Spinal cord (tissue), 10 donors: Measurements from ENCODE around the gene H3-3A. TPM values are rescaled to one million over a fixed set of nuclear protein-coding genes. Genes with fewer than 3 reads are reported as not detected.
A peak's percentile ranks its signal among the peaks of the same experiment; 100 is the strongest.

Experiments
- DNase-seq, 6 donors: peaks; one replicate each; pipeline versions ENCODE4 v3.0.0 to v3.0.0-alpha.2; 2013 to 2015; ENCODE audit warnings: low spot score in 6 of 6, low read depth in 4 of 6
- H3K27ac ChIP-seq: one replicate; pipeline ENCODE4 v1.5.1; 2013; ENCODE audit warnings: low read depth, low read length, control low read depth
- H3K27me3 ChIP-seq: one replicate; pipeline ENCODE4 v1.6.1; 2013; ENCODE audit warnings: low read length; ENCODE audit not compliant: control insufficient read depth, insufficient read depth
- H3K36me3 ChIP-seq: one replicate; pipeline ENCODE4 v1.6.1; 2013; ENCODE audit warnings: low read length; ENCODE audit not compliant: control insufficient read depth, insufficient read depth
- H3K4me1 ChIP-seq: one replicate; pipeline ENCODE4 v1.6.1; 2013; ENCODE audit warnings: low read length; ENCODE audit not compliant: control insufficient read depth, insufficient read depth
- H3K4me3 ChIP-seq: one replicate; pipeline ENCODE4 v1.5.1; 2013; ENCODE audit warnings: low read depth, low read length, control low read depth
- H3K9me3 ChIP-seq: one replicate; pipeline ENCODE4 v1.6.1; 2013; ENCODE audit warnings: low read length; ENCODE audit not compliant: control insufficient read depth, insufficient read depth
- WGBS: methylation state at CpG from one replicate; pipeline ENCODE4 v1.1.5; 2013; ENCODE audit warnings: missing lambda C conversion rate; ENCODE audit not compliant: insufficient coverage; 5-methylcytosine and 5-hydroxymethylcytosine counted together
- long read RNA-seq, 4 donors: transcript quantifications; one replicate each; lab custom pipeline, GENCODE V29; 2026
- polyA plus RNA-seq, 2 donors: library from polyadenylated mRNA; unstranded; fragments of 120-200 nt; gene quantifications; one replicate each; pipeline ENCODE4 v1.2.1, GENCODE V29; 2013; ENCODE audit not compliant: insufficient read length in 2 of 2
- total RNA-seq, 2 donors: library from RNA; depleted of rRNA in 1 of 2; stranded (reverse); fragments of 120-200 nt in 1 of 2; fragments of >200 nt in 1 of 2; gene quantifications; one replicate each; pipeline versions ENCODE4 v1.2.3 to v1.2.4, GENCODE V29; 2013 to 2014
- donor health status: healthy.

The H3-3A gene
- total RNA-seq = 100 to 1,000 TPM; 314 to 497 TPM
- 100 to 1,000 TPM; 779 to 959 TPM for polyA plus RNA-seq
- long read RNA-seq, donor 1, transcript H3F3A-203 (4 exons, 1,088 nt) = major isoform, 432 of 630 reads
- long read RNA-seq, donor 1, transcript H3F3A-201 (3 exons, 1,308 nt) = minor isoform, 32 of 630 reads
- long read RNA-seq, donor 1, transcript H3F3A-202 (3 exons, 1,863 nt) = minor isoform, 15 of 630 reads
- long read RNA-seq, donor 1, partial matches to known transcripts = 139 of 630 reads
- long read RNA-seq, donor 1, other reads (novel, unspliced or antisense) = 10 of 630 reads
- long read RNA-seq, donor 2, transcript H3F3A-202 (3 exons, 1,863 nt) = minor isoform, 11 of 583 reads
- long read RNA-seq, donor 2, transcript H3F3A-203 (4 exons, 1,088 nt) = major isoform, 305 of 583 reads
- long read RNA-seq, donor 2, transcript H3F3A-201 (3 exons, 1,308 nt) = minor isoform, 22 of 583 reads
- long read RNA-seq, donor 2, partial matches to known transcripts = 242 of 583 reads
- long read RNA-seq, donor 2, other reads (novel, unspliced or antisense) = 0 of 583 reads
- long read RNA-seq, donor 3, transcript H3F3A-202 (3 exons, 1,863 nt) = minor isoform, 10 of 708 reads
- long read RNA-seq, donor 3, transcript H3F3A-201 (3 exons, 1,308 nt) = minor isoform, 27 of 708 reads
- long read RNA-seq, donor 3, transcript H3F3A-203 (4 exons, 1,088 nt) = major isoform, 374 of 708 reads
- long read RNA-seq, donor 3, partial matches to known transcripts = 280 of 708 reads
- long read RNA-seq, donor 3, other reads (novel, unspliced or antisense) = 15 of 708 reads
- long read RNA-seq, donor 4, transcript H3F3A-201 (3 exons, 1,308 nt) = minor isoform, 122 of 1,892 reads
- long read RNA-seq, donor 4, transcript H3F3A-203 (4 exons, 1,088 nt) = major isoform, 1,152 of 1,892 reads
- long read RNA-seq, donor 4, transcript H3F3A-202 (3 exons, 1,863 nt) = minor isoform, 18 of 1,892 reads
- long read RNA-seq, donor 4, partial matches to known transcripts = 547 of 1,892 reads
- long read RNA-seq, donor 4, other reads (novel, unspliced or antisense) = 52 of 1,892 reads

DNA sequence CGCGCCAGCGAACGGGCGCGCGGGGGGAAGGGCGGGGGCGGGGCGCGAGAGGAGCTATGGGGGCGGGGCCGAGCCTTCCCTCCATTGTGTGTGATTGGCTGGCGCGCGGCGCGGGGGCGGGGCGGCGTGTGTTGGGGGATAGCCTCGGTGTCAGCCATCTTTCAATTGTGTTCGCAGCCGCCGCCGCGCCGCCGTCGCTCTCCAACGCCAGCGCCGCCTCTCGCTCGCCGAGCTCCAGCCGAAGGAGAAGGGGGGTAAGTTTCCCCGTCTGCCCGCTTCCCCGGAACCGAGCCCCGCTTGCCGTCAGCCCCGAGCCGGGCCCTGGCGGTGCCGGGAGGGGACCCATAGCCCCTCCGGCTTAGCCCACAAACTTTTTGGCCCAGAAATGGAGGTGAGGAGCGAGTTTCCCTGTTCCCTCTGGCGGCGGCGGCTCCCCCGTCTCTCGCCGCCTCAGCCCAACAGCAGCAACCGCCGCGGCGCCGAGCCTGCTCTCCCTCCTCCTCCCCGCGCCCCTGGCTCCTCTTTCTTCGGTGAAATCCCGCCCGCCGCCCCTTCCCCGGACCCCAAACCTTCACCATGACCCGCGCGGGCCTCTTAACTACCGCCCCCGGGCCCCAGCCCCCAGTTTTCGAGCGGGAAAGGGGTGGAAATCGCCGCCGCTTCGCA is at the start of gene H3-3A:
Gene H3-3A, plus strand, starts transcription at position 159 of the 666 bp plus-strand sequence. CDS start 1,636 bp downstream, outside the sequence.
- Histone ChIP-seq H3K4me1 (peaks cover 5% of the 10 kb centered on the region), H3K9me3 (no peaks in the 10 kb centered on the region), H3K27ac (peak within 1 kb of the TSS; percentile 100), H3K4me3 (peak within 1 kb of the TSS; percentile 97), H3K36me3 (peaks cover 12% of the 10 kb centered on the region), H3K27me3 (no peaks in the 10 kb centered on the region)
- peak; percentile 65 to 99 (median 93) for DNase-seq
- 0% methylated on average over 69 of the region's 78 CpGs for WGBS

DNA sequence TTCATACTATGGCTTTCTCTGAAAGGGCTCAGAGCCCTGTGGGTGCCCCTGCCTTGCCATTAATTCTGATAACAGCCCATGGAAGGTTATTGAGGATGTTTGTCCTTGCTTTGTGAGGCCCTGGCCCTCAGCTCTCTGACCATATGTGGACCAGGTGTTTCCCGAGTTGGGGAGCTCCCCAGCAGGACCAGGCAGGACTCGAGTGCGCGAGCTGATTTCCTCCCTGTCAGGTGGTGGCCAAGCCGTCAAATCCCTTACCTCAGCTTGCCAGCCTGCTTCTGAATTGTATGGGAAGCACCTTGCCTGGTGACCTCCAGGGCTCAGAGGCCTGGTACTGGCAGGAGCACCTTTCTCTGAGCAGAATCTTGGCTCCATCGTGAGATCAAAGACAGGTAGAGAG is 45.4 kb upstream of the H3-3A start:
- Histone ChIP-seq H3K4me1 (no peaks in the 10 kb centered on the region), H3K36me3 (no peaks in the 10 kb centered on the region), H3K27ac (no peak overlapping the region), H3K9me3 (no peaks in the 10 kb centered on the region), H3K4me3 (no peak overlapping the region), H3K27me3 (no peaks in the 10 kb centered on the region)
- WGBS = 70% methylated on average over 6 of the region's 6 CpGs
- no peak for DNase-seq

DNA sequence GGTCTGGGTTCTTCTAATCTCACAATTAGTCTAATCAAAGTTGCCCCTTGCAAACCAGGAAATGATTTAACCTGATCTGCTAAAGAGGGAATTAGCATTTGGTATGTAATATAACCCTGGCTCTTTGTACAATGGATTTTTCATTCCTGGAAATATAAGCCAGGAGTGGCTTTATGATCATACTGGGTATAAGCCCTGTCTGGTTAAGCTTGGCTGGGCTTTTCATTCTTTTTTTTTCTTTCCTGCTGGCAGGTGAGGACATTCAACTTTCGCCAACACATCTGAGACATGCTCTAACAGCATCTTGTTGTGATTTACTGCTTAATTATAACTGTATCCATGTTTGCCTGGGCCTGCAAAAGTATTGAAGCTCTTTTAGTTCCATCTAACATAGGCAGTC is 42.9 kb upstream of the H3-3A start:
- WGBS = no CpG with 5 or more reads among the region's 1 CpG
- Histone ChIP-seq H3K4me1 (no peaks in the 10 kb centered on the region), H3K27ac (no peak overlapping the region), H3K36me3 (no peaks in the 10 kb centered on the region), H3K27me3 (no peaks in the 10 kb centered on the region), H3K9me3 (no peaks in the 10 kb centered on the region), H3K4me3 (no peak overlapping the region)
- peak in 1 of 6 donors; percentile 55 for DNase-seq

DNA sequence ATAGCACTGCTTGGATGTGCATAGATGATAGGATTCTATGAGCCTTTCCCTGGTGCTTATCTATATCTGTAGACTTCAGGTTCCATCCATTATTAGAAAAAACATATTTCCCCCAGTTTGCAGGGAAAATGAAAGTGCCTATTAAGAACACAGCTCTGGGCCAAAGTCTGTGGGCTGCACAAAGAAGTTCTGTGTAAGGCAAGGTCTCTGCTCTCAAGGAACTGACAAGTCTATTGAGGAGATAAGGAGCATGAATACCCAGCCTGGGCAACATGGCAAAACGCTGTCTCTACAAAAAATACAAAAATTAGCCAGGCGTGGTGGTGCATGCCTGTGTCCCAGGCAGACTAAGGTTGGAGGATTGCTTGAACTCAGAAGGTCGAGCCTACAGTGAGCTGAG is 41.1 kb upstream of the H3-3A start:
- Histone ChIP-seq H3K4me1 (no peaks in the 10 kb centered on the region), H3K27me3 (no peaks in the 10 kb centered on the region), H3K36me3 (no peaks in the 10 kb centered on the region), H3K27ac (no peak overlapping the region), H3K9me3 (no peaks in the 10 kb centered on the region), H3K4me3 (no peak overlapping the region)
- DNase-seq = no peak
- 67% methylated on average over 2 of the region's 3 CpGs for WGBS

DNA sequence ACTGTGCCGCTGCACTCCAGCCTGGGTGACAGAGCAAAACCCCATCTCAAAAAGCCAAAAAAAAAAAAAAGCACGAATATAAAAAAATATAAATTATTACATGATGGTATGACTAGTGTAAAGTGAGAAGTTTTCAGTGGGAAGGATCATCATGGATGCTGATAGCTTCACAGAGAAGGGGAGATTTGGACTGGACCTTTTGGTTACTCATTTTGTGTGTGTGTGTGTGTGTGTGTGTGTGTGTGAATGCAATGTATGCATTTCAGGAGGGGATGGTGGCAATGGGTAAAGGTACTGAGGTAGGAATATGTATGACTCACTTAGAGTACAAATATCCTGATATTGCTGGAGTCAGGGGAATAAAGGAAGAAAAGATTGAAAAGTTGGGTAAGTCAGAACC is 40.7 kb upstream of the H3-3A start:
- no peaks in the 10 kb centered on the region for H3K4me1 ChIP-seq
- no peak overlapping the region for H3K27ac ChIP-seq
- no peaks in the 10 kb centered on the region for H3K9me3 ChIP-seq
- DNase-seq = no peak
- H3K4me3 ChIP-seq = no peak overlapping the region
- WGBS = no CpG with 5 or more reads among the region's 2 CpGs
- no peaks in the 10 kb centered on the region for H3K27me3 ChIP-seq
- H3K36me3 ChIP-seq = no peaks in the 10 kb centered on the region

DNA sequence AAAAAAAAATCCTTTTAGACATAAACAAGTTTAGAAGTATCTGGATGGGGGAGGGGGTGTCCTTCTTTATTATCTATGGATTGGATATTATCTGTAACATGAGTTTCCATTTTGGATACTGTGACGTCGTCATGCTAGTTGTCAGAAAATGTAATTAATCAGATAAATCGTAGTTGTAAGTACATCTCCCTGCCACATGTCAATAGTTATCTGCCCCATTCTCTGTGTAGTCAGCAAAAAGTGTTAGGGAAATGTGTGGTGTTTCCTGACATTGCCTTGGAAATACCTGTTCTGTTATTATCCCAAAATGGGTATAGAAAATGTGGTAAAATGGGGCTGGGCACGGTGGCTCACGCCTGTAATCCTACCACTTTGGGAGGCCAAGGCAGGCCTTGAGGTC is 38.8 kb upstream of the H3-3A start:
- H3K9me3 ChIP-seq = no peaks in the 10 kb centered on the region
- H3K27me3 ChIP-seq = no peaks in the 10 kb centered on the region
- H3K36me3 ChIP-seq = no peaks in the 10 kb centered on the region
- no peak for DNase-seq
- no CpG with 5 or more reads among the region's 5 CpGs for WGBS
- H3K4me3 ChIP-seq = no peak overlapping the region
- no peaks in the 10 kb centered on the region for H3K4me1 ChIP-seq
- H3K27ac ChIP-seq = no peak overlapping the region

DNA sequence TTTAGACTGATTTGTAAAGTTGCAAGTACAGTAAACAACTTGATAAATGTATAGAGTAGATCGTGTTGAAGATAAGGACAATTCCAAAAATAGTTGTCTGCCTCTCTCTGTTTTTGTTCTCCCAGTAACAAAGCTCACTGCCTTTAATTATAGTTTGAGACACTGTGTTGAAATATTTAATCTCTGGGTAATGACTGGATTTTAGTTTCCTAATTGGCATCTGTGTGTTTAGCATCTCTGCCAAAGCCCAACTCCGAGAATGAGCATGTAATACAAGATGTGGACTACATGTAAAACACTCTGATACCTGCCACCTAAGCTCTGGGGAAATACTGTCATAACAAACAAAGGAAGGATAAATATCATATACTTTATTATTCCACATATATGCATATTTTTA is 35.7 kb upstream of the H3-3A start:
- no peaks in the 10 kb centered on the region for H3K27me3 ChIP-seq
- H3K4me1 ChIP-seq = no peaks in the 10 kb centered on the region
- no peaks in the 10 kb centered on the region for H3K9me3 ChIP-seq
- WGBS = no CpG with 5 or more reads among the region's 2 CpGs
- no peak overlapping the region for H3K27ac ChIP-seq
- no peaks in the 10 kb centered on the region for H3K36me3 ChIP-seq
- no peak for DNase-seq
- H3K4me3 ChIP-seq = no peak overlapping the region

DNA sequence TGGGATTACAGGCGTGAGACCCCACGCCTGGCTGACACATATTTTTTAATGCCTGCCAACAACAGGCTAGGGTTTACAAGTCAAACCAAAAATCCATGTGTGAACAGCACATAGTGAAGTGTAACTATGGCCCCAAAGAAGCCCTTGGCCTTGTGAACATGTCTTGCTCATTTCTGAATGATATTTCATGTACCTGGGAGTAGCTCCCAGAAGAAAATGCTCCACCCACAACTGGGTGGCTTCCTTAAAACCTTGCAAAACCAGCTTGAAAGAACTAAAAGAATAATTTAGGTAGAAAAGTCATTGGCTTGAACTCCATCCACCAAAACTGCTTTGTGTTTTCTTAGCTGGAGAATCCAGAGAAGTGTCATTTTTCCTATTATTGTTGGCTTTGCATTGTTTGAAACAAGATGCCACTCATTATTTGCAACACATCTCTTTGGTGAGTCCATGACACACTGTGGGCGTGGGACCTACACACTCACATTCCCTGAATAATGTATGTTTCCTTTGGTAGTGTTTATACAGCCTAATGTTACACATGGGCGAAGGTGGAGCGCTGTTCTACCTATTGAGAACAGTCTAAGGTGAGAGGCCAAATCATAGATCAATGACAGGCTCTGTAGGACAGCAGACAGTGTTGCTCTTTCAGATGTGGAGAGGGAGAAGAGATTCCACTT is 34.8 kb upstream of the H3-3A start:
- Histone ChIP-seq H3K27me3 (no peaks in the 10 kb centered on the region), H3K27ac (no peak overlapping the region), H3K36me3 (no peaks in the 10 kb centered on the region), H3K9me3 (no peaks in the 10 kb centered on the region), H3K4me3 (no peak overlapping the region), H3K4me1 (no peaks in the 10 kb centered on the region)
- 80% methylated on average over 3 of the region's 5 CpGs for WGBS
- peak in 1 of 6 donors; percentile 13 for DNase-seq

DNA sequence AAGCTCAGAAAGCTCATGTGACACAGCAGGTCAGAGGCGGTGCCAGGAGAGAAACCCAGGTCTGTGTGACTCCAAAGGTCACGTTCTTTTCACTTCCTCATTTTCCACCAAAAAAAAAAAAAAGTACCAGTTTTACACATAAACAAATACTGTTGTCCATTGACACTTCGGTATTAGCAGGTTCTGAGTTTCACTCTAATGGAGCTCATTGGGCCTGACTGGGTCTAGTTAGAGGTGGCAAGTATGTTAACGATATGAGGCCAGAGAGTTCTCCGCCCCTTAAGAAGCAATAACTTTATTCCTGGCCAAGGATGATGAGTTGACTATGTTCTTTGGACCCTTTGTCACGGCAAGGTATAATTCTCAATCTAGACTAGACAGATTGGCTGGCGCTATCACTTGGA is 33.4 kb upstream of the H3-3A start:
- 92% methylated on average over 2 of the region's 7 CpGs for WGBS
- H3K4me1 ChIP-seq = no peaks in the 10 kb centered on the region
- DNase-seq = no peak

More for the DNA sequence above, 33.4 kb upstream of the H3-3A start:
- no peaks in the 10 kb centered on the region for H3K27me3 ChIP-seq
- no peaks in the 10 kb centered on the region for H3K9me3 ChIP-seq
- no peak overlapping the region for H3K27ac ChIP-seq
- no peaks in the 10 kb centered on the region for H3K36me3 ChIP-seq
- H3K4me3 ChIP-seq = no peak overlapping the region
